Measurements from ENCODE around the gene HM13.
A peak's percentile ranks its signal among the peaks of the same experiment; 100 is the strongest.
"Not testable (repeated sequence)": the region's sequence is repeated elsewhere in the genome, so short reads cannot be mapped to it uniquely, and the experiment has no call there.

The HM13 gene

DNA sequence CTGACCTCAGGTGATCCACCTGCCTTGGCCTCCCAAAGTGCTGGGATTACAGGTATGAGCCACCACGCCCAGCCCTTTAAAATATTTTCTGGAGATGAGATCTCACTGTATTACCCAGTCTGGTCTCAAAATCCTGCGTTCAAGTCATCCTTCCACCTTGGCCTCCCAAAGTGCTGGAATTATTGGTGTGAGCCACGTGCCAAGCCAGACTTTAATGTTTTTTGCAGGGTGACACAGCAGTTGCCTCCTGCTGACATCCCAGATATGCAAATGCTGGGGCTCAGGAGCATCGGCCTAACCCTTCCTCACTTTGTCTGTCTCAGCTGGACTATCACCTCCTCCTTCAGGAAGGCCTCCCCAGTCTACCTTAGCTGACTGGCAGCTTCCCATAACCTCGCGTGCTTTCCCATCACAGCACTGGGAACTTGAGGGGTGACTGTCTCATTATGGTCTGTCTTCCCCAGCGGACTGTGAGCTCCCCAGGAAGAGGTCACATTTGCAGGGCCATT is 76.5 kb downstream of the HM13 start:
- DNase-seq (ENCODE audit: low read depth): no peak

DNA sequence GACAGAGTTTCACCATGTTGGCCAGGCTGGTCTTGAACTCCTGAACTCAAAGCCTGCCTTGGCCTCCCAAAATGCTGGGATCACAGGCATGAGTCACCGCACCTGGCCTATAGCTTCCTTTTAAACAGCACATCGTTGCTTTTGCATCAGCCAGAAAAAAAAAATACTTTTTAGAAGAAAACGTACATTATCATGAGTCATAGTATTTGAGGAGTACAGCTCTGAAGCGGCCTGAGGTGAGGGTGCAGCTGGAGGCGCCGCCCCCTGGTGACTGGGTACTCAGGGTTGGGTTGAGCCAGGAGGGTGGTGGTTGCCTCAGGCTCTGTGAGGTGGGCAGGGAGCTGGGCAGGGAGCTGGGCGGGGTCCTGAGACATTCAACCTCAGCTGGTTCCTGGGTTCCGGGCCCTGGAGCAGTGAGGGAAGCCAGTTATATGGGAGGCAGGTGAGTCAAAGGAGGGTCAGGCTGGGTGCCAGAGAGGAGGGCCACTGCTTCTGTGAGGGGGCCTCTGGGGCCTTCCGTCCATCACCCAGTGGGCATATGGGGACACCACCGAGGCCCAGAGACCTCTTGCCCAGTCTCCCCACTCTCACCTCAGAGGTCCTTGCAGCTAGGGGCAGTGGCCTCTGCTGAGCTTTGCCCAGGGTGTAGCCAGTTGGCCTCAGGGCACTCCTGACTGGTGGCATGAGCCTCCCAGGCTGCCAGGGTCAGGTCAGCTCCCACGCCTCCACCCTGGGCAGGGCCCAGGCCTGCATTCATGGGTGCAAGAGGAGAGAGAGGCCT is 79.2 kb downstream of the HM13 start:
- DNase-seq (ENCODE audit: low read depth): peak; percentile 85

GRCh38 chr20:31594002-31594557 is 79.8 kb downstream of the HM13 start:
- DNase-seq (ENCODE audit: low read depth): no peak

GRCh38 chr20:31594558-31595379 is 80.5 kb downstream of the HM13 start:
- DNase-seq (ENCODE audit: low read depth): no peak

DNA sequence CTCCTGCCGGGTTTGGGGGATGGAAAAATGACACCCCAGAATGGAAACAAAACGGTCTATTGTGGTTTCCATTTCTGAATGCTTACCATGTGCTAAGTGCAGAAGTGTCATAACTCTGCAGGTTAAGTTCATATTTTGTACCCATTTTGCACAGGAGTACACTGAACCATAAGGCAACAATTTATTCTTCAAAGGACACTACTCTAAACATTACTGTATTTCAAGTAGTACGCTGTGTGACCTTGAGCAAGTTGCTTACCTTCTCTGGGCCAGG is 81.1 kb downstream of the HM13 start:
- no peak for DNase-seq (ENCODE audit: low read depth)

DNA sequence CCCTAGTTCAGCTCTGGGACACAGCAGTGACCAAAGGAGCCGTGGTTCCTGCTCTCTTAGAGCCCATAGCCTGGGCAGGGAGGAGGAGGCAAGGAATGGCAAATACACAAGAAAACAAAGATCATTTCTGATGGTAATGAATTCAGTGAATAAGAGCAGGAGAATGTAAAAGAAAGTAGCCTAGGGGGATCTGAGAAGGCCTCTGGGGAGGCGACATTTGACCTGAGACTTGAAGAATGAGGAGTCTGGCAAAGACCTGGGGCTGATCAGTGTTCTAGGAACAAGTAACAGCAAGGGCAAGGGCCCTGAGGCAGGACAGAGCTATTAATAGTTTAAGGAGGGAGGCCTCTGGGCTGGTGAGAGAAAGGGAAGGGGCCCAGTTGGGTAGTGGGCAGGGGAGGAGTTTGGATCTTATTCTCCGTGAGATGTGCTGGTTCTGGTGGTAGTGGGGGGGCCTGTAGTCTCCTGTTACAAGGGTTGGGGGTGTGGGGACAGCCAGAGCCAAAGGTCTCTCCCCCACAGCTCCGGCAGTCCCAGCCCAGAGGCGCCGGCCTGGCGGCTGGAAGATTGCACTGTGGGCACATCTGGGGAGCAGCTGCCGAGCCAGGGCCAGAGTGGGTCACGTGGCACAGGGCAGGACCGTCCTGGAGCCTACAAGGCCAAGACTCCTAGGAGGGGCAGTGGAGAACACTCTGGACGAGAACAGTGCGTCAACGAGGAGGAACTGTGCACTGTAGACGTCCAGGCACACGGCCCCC is 81.6 kb downstream of the HM13 start:
- peak; percentile 88 for DNase-seq (ENCODE audit: low read depth)

- not testable (repeated sequence) for DNase-seq (ENCODE audit: low read depth)
These were observed 82.1 kb downstream of the HM13 start for GRCh38 chr20:31596412-31596715.

- DNase-seq (ENCODE audit: low read depth): no peak
These were observed 82.7 kb downstream of the HM13 start for GRCh38 chr20:31596831-31597480.

DNA sequence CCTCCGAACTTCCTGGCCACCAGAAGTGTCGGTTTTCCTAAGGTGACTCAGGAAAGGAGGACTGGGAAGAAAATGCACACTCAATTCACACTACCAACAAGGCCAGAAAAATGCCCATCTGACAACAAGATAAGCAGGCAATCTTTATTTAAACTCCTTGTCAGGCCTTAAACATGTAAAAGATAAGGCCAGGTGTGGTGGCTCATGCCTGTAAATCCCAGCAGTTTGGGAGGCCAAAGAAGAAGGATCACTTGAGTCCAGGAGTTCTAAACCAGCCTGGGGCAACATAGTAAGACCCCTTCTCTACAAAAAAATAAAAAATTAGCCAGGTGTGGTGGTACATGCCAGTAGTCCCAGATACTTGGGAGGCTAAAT is 83.2 kb downstream of the HM13 start:
- no peak for DNase-seq (ENCODE audit: low read depth)

DNA sequence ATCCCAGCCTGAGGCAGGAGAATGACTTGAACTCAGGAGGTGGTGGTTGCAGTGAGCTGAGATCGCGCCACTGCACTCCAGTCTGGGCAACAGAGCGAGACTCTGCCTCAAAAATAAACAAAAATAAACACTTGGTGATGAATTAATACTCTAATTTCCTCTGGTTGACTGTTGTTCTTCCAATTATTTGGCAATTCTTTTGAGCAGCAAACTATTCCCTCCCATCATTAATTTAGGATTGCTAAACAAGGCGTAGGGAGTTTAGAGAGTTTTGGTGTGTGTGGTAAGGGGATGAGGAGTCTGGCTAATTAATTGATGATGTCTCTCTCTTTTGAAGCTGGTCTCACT is 88.2 kb downstream of the HM13 start:
- no peak for DNase-seq (ENCODE audit: low read depth)

- peak; percentile 88 for DNase-seq (ENCODE audit: low read depth)
These were observed 88.7 kb downstream of the HM13 start for GRCh38 chr20:31602779-31603441.

GRCh38 chr20:31603822-31604566 is 89.8 kb downstream of the HM13 start:
- peak; percentile 95 for DNase-seq (ENCODE audit: low read depth)

GRCh38 chr20:31604567-31605030 is 90.4 kb downstream of the HM13 start:
- no peak for DNase-seq (ENCODE audit: low read depth)

- peak; percentile 94 for DNase-seq (ENCODE audit: low read depth)
These were observed 91.0 kb downstream of the HM13 start, which contains the start of gene ID1 for GRCh38 chr20:31605031-31605901. Gene ID1 (plus strand): TSS chr20:31605289. CDS start chr20:31605388, 99 bp downstream.

DNA sequence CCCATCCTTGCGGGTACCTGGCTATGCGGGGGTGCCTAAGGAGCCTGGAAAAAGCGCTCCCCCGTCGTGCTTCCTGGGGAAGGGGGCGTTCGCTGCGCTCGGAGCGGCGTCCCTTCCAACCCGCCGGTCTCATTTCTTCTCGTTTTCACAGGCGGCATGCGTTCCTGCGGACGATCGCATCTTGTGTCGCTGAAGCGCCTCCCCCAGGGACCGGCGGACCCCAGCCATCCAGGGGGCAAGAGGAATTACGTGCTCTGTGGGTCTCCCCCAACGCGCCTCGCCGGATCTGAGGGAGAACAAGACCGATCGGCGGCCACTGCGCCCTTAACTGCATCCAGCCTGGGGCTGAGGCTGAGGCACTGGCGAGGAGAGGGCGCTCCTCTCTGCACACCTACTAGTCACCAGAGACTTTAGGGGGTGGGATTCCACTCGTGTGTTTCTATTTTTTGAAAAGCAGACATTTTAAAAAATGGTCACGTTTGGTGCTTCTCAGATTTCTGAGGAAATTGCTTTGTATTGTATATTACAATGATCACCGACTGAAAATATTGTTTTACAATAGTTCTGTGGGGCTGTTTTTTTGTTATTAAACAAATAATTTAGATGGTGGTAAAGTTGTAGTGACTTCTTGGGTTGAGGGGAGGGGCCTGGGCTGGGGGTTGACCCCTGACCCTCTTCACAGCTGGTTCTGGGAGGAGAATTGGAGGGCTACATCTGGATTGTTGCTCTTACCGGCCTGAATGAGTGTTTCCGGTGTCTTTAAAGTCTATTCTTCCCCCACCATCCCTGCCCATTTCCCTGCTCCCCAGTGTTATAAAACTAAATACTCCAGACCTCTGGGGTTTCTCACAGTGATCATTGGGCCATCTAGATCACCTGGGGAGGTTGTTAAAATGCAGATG is 91.9 kb downstream of the HM13 start:
- no peak for DNase-seq (ENCODE audit: low read depth)

- peak; percentile 81 for DNase-seq (ENCODE audit: low read depth)
These were observed 92.8 kb downstream of the HM13 start for GRCh38 chr20:31606804-31607639.

GRCh38 chr20:31607640-31608250 is 93.5 kb downstream of the HM13 start:
- peak; percentile 52 for DNase-seq (ENCODE audit: low read depth)
